Head of caudate nucleus (tissue), 42 donors: ENCODE measurements around the gene ADAM15.

Experiments
- DNase-seq, 42 donors: peaks; one replicate each; pipeline versions ENCODE4 v3.0.0 to v3.0.0-alpha.2; 2020 to 2021; ENCODE audit warnings: mixed read lengths in 7 of 42
- intact Hi-C: fragments of 100-400 bp; cut with DNase I; formaldehyde crosslinking; loops from one replicate; pipeline ENCODE4 v1.15.0; 2022

The ADAM15 gene

DNA sequence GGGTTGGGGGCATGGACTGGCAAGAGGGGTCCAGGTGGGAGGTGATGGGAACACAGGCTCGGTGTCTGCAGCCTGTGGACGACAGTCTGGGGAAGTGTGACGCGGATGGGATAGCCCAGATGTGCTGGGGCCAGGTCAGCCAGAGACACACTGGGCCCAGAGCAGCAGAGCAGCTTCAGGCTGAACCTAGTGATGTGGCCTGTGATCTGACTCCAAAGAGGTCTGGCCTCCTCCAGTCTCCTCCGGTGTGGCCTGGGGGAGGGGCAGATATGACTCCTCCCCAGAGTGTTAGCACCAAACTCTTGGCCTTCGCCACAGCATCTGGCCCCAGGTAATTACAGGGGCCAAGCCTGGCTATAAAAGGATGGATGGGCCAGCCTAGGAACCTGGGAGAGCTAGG is 41.0 kb downstream of the ADAM15 start:
- intact Hi-C loops, result loop anchor here (5.0 kb wide), 1 partner anchor 35 kb away; the partner anchor contains the start of gene EFNA1

DNA sequence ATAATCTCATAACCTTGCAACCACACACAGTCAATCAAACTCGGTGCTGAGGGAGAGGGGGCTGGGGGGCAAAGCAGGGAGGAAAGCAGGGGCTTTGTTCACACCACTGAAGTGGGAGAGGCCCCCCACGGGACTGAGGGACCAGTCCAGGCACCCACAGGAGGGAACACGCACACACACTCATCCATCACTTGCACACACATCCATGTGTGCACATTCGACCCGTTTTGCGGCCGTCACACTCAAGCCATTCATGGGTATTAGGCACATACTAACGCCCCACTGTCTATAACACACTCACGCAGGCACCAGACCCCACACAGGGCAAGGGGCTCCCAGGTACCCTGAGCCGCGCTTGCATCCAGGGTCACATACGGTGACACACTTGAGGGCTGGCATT is 41.5 kb downstream of the ADAM15 start:
- intact Hi-C loops, result loop anchor here (5.0 kb wide), 1 partner anchor 35 kb away; the partner anchor contains the start of gene EFNA1
- no peak for DNase-seq

More for the DNA sequence above, 41.0 kb downstream of the ADAM15 start:
- DNase-seq, result no peak

DNA sequence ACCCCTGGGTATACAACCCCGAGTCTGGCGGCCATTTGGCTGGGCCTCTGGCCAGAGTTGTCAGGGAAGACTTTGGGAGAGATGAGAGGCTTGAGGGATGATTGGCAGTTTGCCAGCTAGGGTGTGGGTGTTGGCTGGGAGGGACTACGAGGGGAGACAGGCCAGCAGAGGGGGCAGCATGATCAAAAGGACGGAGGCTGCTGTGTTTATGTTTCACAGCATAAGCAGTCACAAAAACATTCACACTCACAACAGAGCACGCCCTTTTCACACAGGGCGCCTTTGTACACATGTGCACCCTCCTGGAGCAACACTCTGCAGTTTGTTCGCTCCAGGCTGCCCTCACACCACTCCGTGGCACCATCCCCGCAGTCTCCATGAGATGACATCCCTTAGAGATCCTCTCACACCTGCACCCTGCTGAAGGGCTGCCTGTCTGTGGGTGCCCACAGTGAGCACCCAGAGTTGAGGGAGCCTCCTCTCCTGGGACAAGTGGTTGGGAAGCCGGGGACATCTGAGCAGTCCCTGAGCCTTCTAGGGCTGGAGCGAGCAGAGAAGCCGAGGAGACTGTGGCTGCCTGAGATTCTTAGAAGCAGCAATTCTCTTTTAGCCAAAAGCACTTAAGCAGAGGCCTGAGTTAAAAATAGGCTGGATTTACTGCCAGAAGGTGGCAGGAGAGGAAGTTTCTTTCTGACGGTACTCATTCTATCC is 43.0 kb downstream of the ADAM15 start:
- intact Hi-C loops, result loop anchor here (5.0 kb wide), 1 partner anchor 33 kb away; the partner anchor contains the start of gene EFNA1
- DNase-seq, result peak in 40 of 42 donors; percentile 37 to 86 (median 68)

DNA sequence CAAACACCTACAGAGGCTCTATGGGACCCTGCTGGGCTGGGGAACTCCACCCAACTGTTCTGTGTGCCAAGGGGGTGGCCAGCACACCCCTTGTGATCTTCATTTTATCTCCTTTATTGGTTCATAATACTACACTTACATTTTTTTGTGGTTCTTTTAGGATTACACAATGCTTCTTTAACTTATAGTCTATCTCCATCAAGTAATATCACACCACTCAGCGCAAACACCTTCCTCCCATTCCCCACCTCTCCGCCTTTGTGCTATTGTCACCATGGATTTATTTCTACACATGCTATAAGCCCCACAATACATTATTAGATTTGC is 43.5 kb downstream of the ADAM15 start:
- intact Hi-C loops, result loop anchor here (5.0 kb wide), 1 partner anchor 33 kb away; the partner anchor contains the start of gene EFNA1
- no peak for DNase-seq

DNA sequence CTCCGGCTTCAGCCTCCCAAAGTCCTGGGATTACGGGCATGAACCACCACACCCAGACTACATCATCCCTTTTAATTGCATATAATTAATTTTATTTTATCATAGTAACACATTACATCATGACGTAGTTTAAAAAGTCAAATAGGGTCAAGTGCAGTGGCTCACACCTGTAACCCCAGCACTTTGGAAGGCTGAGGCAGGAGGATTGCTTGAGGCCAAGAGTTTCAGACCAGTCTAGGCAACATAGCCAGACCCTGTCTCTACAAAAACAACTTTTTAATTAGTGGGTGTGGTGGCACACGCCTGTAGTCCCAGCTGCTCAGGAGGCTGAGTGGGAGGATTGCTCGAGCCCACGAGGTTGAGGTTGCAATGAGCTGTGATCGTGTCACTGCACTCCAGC is 48.2 kb downstream of the ADAM15 start:
- no peak for DNase-seq
- intact Hi-C loops, result no loop called here

DNA sequence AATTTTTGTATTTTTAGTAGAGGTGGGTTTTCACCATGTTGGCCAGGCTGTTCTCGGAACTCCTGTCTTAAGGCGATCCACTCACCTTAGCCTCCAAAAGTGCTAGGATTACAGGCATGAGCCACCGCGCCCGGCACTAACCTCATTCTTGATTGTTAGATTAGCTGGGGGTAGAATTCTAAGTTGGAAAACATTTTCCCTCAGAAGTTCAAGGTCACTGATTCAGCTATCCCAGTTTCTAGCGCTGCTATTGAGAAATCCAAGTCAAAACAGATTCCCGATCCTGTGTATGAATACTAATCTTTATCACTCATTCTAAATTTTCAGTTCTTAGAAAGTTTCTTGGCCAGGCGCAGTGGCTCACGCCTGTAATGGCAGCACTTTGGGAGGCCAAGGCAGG is 52.2 kb downstream of the ADAM15 start:
- intact Hi-C loops, result no loop called here
- DNase-seq, result no peak

DNA sequence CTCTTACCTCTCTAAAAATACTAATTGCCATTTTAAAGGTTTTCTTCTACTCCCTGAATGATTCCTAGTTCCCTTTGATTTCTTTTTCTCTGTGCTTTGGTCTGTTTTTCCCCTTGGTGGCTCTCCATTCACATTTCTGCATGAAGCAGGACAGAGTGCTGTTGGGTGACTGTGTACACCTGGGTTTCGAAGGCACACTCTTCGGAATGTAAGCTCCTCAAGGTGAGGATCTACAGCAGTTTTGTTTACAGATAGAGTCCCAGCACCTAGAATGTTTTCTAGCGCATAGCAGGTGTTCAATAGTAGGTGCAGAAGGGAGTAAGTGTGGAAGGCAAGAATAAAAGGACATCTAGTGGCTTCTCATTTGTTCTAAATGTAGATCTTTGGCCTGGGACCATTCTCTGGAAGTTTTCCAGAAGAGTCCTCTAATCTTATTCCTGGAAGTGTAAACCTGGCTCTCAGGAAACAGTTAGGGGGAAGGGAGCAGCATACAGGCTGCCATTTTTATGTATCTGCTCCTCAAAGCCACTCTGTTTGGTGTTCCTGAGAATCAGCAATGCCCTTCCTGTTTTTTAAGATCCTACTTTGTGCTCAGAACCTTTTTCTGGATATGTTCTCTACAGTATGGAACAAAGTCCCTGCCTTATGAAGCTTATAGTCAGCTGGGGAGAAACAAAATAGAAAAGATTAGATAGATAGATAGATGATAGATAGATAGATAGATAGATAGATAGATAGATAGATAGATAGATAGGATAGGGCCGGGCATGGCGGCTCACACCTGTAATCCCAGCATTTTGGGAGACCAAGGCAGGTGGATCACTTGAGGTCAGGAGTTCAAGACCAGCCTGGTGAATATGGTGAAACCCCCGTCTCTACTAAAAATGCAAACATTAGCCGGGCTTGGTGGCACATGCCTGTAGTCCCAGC is 53.8 kb downstream of the ADAM15 start:
- intact Hi-C loops, result no loop called here
- no peak for DNase-seq

DNA sequence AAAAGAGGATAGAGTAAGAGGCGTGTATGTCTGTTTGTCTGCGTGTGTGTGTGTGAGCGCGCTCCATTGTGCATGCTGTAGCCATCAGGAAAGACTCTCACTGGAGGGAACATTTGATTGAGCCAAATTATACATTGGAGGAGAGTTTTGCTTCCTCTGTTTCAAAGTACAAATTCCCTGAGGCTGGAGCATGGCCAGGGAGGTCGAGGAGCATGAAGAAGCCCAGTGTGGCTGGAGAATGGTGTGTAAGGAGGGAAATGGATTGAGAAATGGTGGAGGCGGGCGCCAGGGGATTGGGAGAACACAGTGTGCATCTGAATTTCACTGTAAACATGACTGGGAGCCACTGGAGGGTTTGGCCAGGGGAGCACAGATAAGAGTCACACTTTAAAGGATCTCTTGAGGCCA is 54.5 kb downstream of the ADAM15 start:
- no peak for DNase-seq
- intact Hi-C loops, result no loop called here

DNA sequence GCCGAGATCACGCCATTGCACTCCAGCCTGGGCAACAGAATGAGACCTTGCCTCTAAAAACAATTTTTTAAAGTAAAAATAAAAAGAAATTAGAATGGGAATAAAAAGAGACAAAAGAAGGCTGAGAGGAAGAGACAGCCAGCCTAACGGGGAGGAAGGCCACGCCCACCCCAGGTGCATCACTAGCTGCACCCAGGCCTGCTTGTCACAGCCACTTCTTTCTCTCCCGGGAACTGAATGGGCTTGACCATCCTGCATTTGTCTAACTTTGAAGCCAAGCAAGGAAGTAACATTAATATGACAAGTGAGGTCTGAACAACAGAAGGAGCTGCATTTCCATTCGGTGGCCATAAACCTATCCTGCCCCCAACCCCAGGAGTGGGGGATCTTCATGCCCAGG is 55.7 kb downstream of the ADAM15 start:
- no peak for DNase-seq
- intact Hi-C loops, result no loop called here

DNA sequence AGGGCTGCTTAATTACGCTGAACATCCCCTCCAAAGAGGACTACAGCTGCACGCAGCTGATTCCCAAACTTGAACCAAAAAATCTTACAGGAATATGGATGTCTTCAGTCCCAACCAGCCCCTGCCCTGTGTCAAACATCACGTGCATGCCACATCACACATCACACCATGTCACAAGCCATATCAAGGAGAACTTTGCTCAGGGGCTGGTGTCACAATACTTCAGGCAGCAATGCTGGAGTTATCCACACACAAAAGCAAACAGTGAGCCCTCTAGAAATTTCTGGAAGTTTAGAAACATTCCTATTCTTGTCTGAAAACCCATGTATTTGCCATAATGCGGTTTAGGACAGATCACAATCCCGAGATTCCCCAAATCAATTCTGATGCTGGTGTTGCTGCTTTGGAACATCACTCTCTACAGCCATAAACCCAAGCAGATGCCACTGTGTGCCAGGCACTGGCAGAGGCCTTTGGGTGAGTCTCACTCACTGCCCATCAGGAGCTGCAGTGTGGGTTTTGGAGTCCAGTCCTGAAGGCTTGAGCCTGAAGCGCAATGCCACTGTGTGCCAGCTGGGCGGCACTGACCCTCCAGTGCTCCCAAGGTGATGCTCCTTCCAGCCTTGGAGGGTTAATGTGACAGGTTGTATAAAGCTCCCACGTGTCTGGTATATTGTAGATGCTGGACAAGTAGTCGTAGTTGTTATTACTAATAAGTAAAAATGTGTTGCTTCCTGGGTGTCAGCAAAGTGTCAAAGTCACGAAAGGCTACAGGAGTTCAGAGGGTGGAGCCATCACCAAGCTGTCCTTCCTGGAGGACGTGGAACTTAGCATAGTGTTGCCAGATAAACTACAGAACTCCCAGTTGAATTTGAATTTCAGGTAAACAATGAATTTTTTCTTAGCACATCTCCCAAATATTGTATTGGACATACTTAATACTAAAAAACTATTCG is 56.5 kb downstream of the ADAM15 start:
- intact Hi-C loops, result no loop called here
- DNase-seq, result no peak

DNA sequence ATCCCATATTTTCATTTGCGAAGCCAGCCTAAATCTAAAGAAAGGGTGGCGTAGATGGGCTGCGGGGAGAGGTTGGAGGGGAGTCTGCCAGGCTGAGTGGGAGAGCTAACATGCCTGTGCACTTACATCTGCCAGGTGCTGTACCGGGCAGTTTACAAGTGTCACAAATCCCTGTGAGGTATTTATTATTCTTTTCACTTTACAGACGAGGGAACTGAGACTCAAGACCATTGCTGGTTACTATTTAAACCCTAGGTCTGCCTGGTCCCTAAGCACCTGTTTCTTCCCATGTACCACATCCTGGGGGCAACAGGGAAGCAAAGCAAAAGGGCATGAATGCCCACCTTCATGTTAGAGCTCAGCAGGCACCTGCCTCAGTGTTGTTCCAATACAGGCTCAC is 57.2 kb downstream of the ADAM15 start:
- DNase-seq, result no peak
- intact Hi-C loops, result no loop called here

DNA sequence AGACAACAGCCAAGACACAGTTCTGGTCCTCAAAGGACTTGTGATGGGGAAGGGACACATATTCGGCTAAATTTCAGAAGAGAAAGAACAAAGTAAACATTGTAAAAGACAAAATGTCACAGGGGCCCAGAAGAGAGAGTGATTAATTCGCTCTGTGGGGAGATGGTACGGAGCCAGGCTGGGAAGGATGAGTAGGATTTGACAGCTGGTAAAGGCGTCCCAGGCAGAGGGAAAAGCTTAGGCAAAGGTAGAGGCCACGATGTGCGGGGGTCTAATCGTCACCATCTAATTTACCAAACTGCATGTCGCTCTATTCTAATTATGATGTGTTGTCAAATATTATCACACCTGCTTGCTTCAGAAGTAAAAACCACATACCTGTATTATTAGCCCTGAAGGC is 59.3 kb downstream of the ADAM15 start:
- no peak for DNase-seq
- intact Hi-C loops, result no loop called here

DNA sequence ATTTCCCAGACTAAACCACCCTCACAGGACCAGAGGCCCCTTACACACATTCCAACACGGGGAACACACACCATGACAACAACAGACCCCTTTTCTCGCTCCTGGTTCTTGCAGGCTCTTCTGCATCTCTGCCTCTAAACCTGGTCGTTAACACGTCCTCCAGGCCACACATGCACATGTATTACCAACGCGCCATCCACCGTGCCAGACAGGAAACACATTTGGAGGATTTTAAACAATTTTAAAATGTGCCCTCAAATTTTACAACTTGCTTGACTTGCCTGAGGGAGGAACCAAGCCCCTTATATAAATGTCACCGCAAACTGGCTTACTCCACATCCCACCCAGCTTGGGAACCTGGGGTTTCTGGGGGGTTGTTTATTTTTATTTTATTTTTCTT is 59.7 kb downstream of the ADAM15 start:
- no peak for DNase-seq
- intact Hi-C loops, result no loop called here
